H1 (cell line): ENCODE measurements around the gene TNPO2. TPM values are rescaled to one million over a fixed set of nuclear protein-coding genes. Genes with fewer than 3 reads are reported as not detected.

ENCODE experiments used
- CTCF ChIA-PET: fragments of 300-600 bp; sonication (Branson Sonifier 250); formaldehyde crosslinking; loops from one replicate; lab custom pipeline; 2021; ENCODE audit not compliant: partially characterized antibody; lab: Charles Lee
- POLR2A ChIA-PET: fragments of 300-600 bp; sonication (Branson Sonifier 250); formaldehyde crosslinking; loops from one replicate; lab custom pipeline; 2021; ENCODE audit warnings: inconsistent platforms; ENCODE audit not compliant: partially characterized antibody; lab: Charles Lee
- DNase-seq, 2 experiments: peaks; one replicate each; pipeline versions ENCODE4 v3.0.0 to v3.0.0-alpha.2; 2010 to 2022; ENCODE audit warnings: low spot score in 2 of 2, low read depth in 1 of 2, mixed read lengths in 1 of 2
- FAIRE-seq: peaks from 2 replicates; lab custom pipeline; 2011; peaks lifted over from hg19 to GRCh38; lab: Jason Lieb, UNC
- H2AFZ ChIP-seq: 2 replicates; pipeline ENCODE4 v1.8.1; 2012; ENCODE audit warnings: low read length, inconsistent platforms
- H2AK5ac ChIP-seq: 2 replicates; pipeline ENCODE4 v1.6.1; 2013; ENCODE audit warnings: low read depth, low read length
- H2BK120ac ChIP-seq: replicated peaks from 2 replicates; pipeline ENCODE3; 2013; ENCODE audit warnings: low read depth, low read length, inconsistent platforms
- H2BK12ac ChIP-seq: 2 replicates; pipeline ENCODE4 v1.6.1; 2013; ENCODE audit warnings: low read depth, low read length
- H2BK15ac ChIP-seq: 2 replicates; pipeline ENCODE4 v1.6.1; 2013; ENCODE audit warnings: low read length
- H2BK20ac ChIP-seq: 2 replicates; pipeline ENCODE4 v1.6.1; 2013; ENCODE audit warnings: low read length
- H2BK5ac ChIP-seq: 2 replicates; pipeline ENCODE4 v1.6.1; 2013; ENCODE audit warnings: low read depth, low read length
- H3K14ac ChIP-seq: 2 replicates; pipeline ENCODE4 v1.6.1; 2013; ENCODE audit warnings: inconsistent platforms; ENCODE audit not compliant: insufficient read length
- H3K18ac ChIP-seq: 2 replicates; pipeline ENCODE4 v1.6.1; 2013; ENCODE audit warnings: low read length; ENCODE audit errors: extremely low read depth
- H3K23ac ChIP-seq: 2 replicates; pipeline ENCODE4 v1.6.1; 2013; ENCODE audit warnings: inconsistent platforms; ENCODE audit not compliant: insufficient read length
- H3K23me2 ChIP-seq: 2 replicates; pipeline ENCODE4 v1.6.1; 2013; ENCODE audit warnings: low read depth, low read length
- H3K27ac ChIP-seq: 2 replicates; pipeline ENCODE4 v1.6.1; 2011; ENCODE audit warnings: low read depth, low read length, inconsistent platforms
- H3K27me3 ChIP-seq, 4 experiments: replicated peaks in 1 of 4; 1 replicate in 1 of 4; 2 replicates in 3 of 4; pipeline versions ENCODE4 v1.6.1 to v1.8.1; 2011 to 2013; ENCODE audit warnings: low read length in 3 of 4, mild to moderate bottlenecking in 3 of 4, inconsistent platforms in 2 of 4, mixed read lengths in 2 of 4, moderate library complexity in 1 of 4; ENCODE audit not compliant: control insufficient read depth in 3 of 4, insufficient read depth in 3 of 4; ENCODE audit errors: extremely low read depth in 1 of 4
- H3K36me3 ChIP-seq, 4 experiments: 2 replicates each; pipeline versions ENCODE4 v1.6.1 to v1.8.1; 2011 to 2013; ENCODE audit warnings: mild to moderate bottlenecking in 4 of 4, low read length in 3 of 4, moderate library complexity in 2 of 4, control low read depth in 1 of 4, inconsistent platforms in 1 of 4; ENCODE audit not compliant: insufficient read depth in 4 of 4, control insufficient read depth in 2 of 4
- H3K4ac ChIP-seq: replicated peaks from 2 replicates; pipeline ENCODE3; 2013; ENCODE audit warnings: low read length, low read depth, mixed read lengths, inconsistent platforms; ENCODE audit not compliant: insufficient read length
- H3K4me1 ChIP-seq, 4 experiments: replicated peaks in 1 of 4; 1 replicate in 1 of 4; 2 replicates in 3 of 4; pipeline versions ENCODE4 v1.6.1 to v1.8.1; 2011 to 2013; ENCODE audit warnings: low read length in 3 of 4, inconsistent platforms in 2 of 4, mixed read lengths in 1 of 4; ENCODE audit not compliant: insufficient read depth in 4 of 4, control insufficient read depth in 3 of 4
- H3K4me2 ChIP-seq, 2 experiments: 2 replicates each; pipeline versions ENCODE4 v1.6.1 to v1.8.1; 2011 to 2013; ENCODE audit warnings: low read depth in 2 of 2, low read length in 2 of 2, control low read depth in 1 of 2, inconsistent platforms in 1 of 2, mild to moderate bottlenecking in 1 of 2; ENCODE audit not compliant: insufficient read depth in 1 of 2
- H3K4me3 ChIP-seq, 4 experiments: fragments of 200-600, 300-600 bp in 1 of 4; sonication (generic), shearing (Covaris generic), sonication (Bioruptor Twin) in 1 of 4; 2 replicates each; pipeline versions ENCODE4 v1.5.1 to v1.8.1; 2011 to 2016; ENCODE audit warnings: low read length in 4 of 4, low read depth in 3 of 4, control low read depth in 2 of 4, inconsistent platforms in 2 of 4, mild to moderate bottlenecking in 2 of 4, mixed read lengths in 1 of 4, moderate library complexity in 1 of 4; ENCODE audit not compliant: insufficient read depth in 2 of 4; ENCODE audit errors: extremely low read depth in 1 of 4
- H3K56ac ChIP-seq: replicated peaks from 2 replicates; pipeline ENCODE3; 2013; ENCODE audit warnings: low read depth, mild to moderate bottlenecking, mixed read lengths, low read length, inconsistent platforms; ENCODE audit not compliant: insufficient read length
- H3K79me1 ChIP-seq: 2 replicates; pipeline ENCODE4 v1.6.1; 2013; ENCODE audit warnings: low read depth, low read length, control low read depth
- H3K79me2 ChIP-seq, 2 experiments: 2 replicates each; pipeline versions ENCODE4 v1.6.1 to v1.8.1; 2012 to 2013; ENCODE audit warnings: low read length in 2 of 2, mild to moderate bottlenecking in 2 of 2, inconsistent platforms in 1 of 2; ENCODE audit not compliant: insufficient read depth in 2 of 2, control insufficient read depth in 1 of 2
- H3K9ac ChIP-seq, 4 experiments: replicated peaks in 1 of 4; 1 replicate in 1 of 4; 2 replicates in 3 of 4; pipeline versions ENCODE4 v1.6.1 to v1.8.1; 2011 to 2013; ENCODE audit warnings: low read depth in 3 of 4, low read length in 3 of 4, control low read depth in 2 of 4, mild to moderate bottlenecking in 2 of 4, moderate library complexity in 2 of 4, inconsistent platforms in 1 of 4; ENCODE audit errors: extremely low read depth in 1 of 4
- H3K9me3 ChIP-seq, 2 experiments: 2 replicates each; pipeline versions ENCODE4 v1.6.1 to v1.8.1; 2012 to 2013; ENCODE audit warnings: mild to moderate bottlenecking in 2 of 2, moderate library complexity in 2 of 2, control low read depth in 1 of 2, inconsistent platforms in 1 of 2, low read depth in 1 of 2, low read length in 1 of 2, mixed read lengths in 1 of 2; ENCODE audit not compliant: insufficient read depth in 2 of 2
- H4K20me1 ChIP-seq, 2 experiments: replicated peaks in 1 of 2; 2 replicates each; pipeline versions ENCODE3 to v1.8.1; 2011 to 2013; ENCODE audit warnings: inconsistent platforms in 2 of 2, low read length in 2 of 2, mild to moderate bottlenecking in 1 of 2; ENCODE audit not compliant: insufficient read depth in 2 of 2, control insufficient read depth in 1 of 2
- H4K5ac ChIP-seq: 2 replicates; pipeline ENCODE4 v1.6.1; 2013; ENCODE audit warnings: low read length, low read depth, mixed read lengths, inconsistent platforms; ENCODE audit not compliant: insufficient read length
- H4K8ac ChIP-seq: 2 replicates; pipeline ENCODE4 v1.8.0; 2013; ENCODE audit warnings: mild to moderate bottlenecking, moderate library complexity, low read length, inconsistent platforms; ENCODE audit not compliant: insufficient read depth; ENCODE audit errors: extremely low read depth
- H4K91ac ChIP-seq: replicated peaks from 2 replicates; pipeline ENCODE3; 2013; ENCODE audit warnings: low read length, mixed read lengths, inconsistent platforms; ENCODE audit not compliant: insufficient read length
- ATF2 ChIP-seq: IDR thresholded peaks from 2 replicates; pipeline ENCODE4 v1.6.1; 2012; ENCODE audit warnings: low read length, inconsistent platforms
- BRCA1 ChIP-seq: IDR thresholded peaks from 2 replicates; pipeline ENCODE4 v1.6.1; 2012; ENCODE audit warnings: low read depth, low read length, improper control_type of control experiment
- MAX ChIP-seq: IDR thresholded peaks from 2 replicates; pipeline ENCODE4 v1.6.1; 2012; ENCODE audit warnings: inconsistent platforms
- SP1 ChIP-seq: IDR thresholded peaks from 2 replicates; pipeline ENCODE4 v1.6.1; 2011; ENCODE audit warnings: low read depth, low read length
- TEAD4 ChIP-seq: IDR thresholded peaks from 2 replicates; pipeline ENCODE4 v1.6.1; 2012; ENCODE audit warnings: low read depth, low read length, inconsistent platforms, mixed read lengths
- USF2 ChIP-seq: IDR thresholded peaks from 2 replicates; pipeline ENCODE4 v1.6.1; 2011; ENCODE audit warnings: low read length, improper control_type of control experiment
- YY1 ChIP-seq: IDR thresholded peaks from 2 replicates; pipeline ENCODE4 v1.6.1; 2011; ENCODE audit warnings: low read depth, mild to moderate bottlenecking, low read length
- WGBS, 2 experiments: shearing (Covaris generic) in 1 of 2; methylation state at CpG; one replicate each; pipeline versions ENCODE4 v1.1.6 to v1.1.7; 2013 to 2015; ENCODE audit warnings: low lambda C conversion rate in 2 of 2, mixed read lengths in 2 of 2, inconsistent platforms in 1 of 2, low coverage in 1 of 2, missing lambda C conversion rate in 1 of 2; ENCODE audit not compliant: insufficient replicate concordance in 2 of 2, insufficient coverage in 1 of 2, insufficient read length in 1 of 2; ENCODE audit errors: extremely low coverage in 1 of 2, missing lambda C conversion rate in 1 of 2; 5-methylcytosine and 5-hydroxymethylcytosine counted together
- polyA plus RNA-seq, 7 experiments: library from polyadenylated mRNA; depleted of rRNA in 3 of 7; stranded (reverse) in 5 of 7; unstranded in 2 of 7; fragments of >200 nt in 5 of 7; fragments of 200-250 nt in 2 of 7; gene quantifications; 1 replicate in 5 of 7; 2 replicates in 1 of 7; 4 replicates in 1 of 7; pipeline versions ENCODE4 v1.2.1 to v1.2.3, GENCODE V29; 2011 to 2013; ENCODE audit warnings: missing spikeins in 2 of 7, mixed read lengths in 2 of 7
- total RNA-seq: library from RNA; stranded (reverse); fragmentation: NEBNext Ultra II Directional; extraction: Animal tissue kit (Norgen Biotek cat#: 25700); gene quantifications from 2 replicates; pipeline ENCODE4 v1.2.1, GENCODE V29; 2021

TNPO2 gene
- total and polyA plus RNA-seq, 2 of the 8 experiments (the other 6 are each of a cell fraction or from before 2014, with no cell fraction given) = 112 to 121 TPM

- Histone ChIP-seq H3K27ac (no peak overlapping the region), H3K79me2 (no peaks in the 10 kb centered on the region), H2BK20ac (no peak overlapping the region), H3K4ac (no peak overlapping the region), H2BK12ac (no peak overlapping the region), H4K5ac (no peak overlapping the region)
- CTCF ChIA-PET = interaction anchor here (0.6 to 17.5 kb wide), 10 partner anchors 9 to 616 kb away, joined by 3 to 288 read pairs (median 4); partner anchors contain the start of genes BEST2, HOOK2, JUNB and PRDX2
- TF ChIP-seq ATF2 (no peak), BRCA1 (no peak), USF2 (no peak), SP1 (no peak), TEAD4 (no peak), YY1 (no peak), MAX (no peak)
- TF ChIP-seq, all 59 proteins: peak for 0
- no peak for FAIRE-seq
- no peak overlapping the region for H4K8ac ChIP-seq
- no peak overlapping the region for H2AFZ ChIP-seq
- H2BK5ac ChIP-seq = no peak overlapping the region
- H3K18ac ChIP-seq = no peak overlapping the region
- no peaks in the 10 kb centered on the region for H3K79me1 ChIP-seq
- DNase-seq = no peak
- POLR2A ChIA-PET = interaction anchor here (0.6 to 9.2 kb wide), 8 partner anchors 10 to 61 kb away, joined by 3 to 70 read pairs (median 4); partner anchors contain the start of genes BEST2, GET3, HOOK2 and TRIR
- H2BK120ac ChIP-seq = no peak overlapping the region
- 98% methylated on average over 16 of the region's 16 CpGs; no CpG with 5 or more reads in 1 of the 2 experiments for WGBS, 2 experiments
- H3K4me3 ChIP-seq = no peak overlapping the region
- no peaks in the 10 kb centered on the region for H3K23me2 ChIP-seq
- no peak overlapping the region for H3K4me2 ChIP-seq
- no peak overlapping the region for H2BK15ac ChIP-seq
- H3K4me1 ChIP-seq = peaks cover 0 to 4% (median 2%) of the 10 kb centered on the region in 4 experiments; a peak in 2 of 7 replicates
- peaks cover 1 to 2% of the 10 kb centered on the region in 2 experiments for H4K20me1 ChIP-seq
- no peaks in the 10 kb centered on the region for H3K9me3 ChIP-seq
- no peak overlapping the region for H3K9ac ChIP-seq
- no peak overlapping the region for H3K56ac ChIP-seq
- H4K91ac ChIP-seq = no peak overlapping the region
- peaks cover 7 to 42% (median 24%) of the 10 kb centered on the region in 4 experiments for H3K36me3 ChIP-seq
- H3K23ac ChIP-seq = no peak overlapping the region
- no peak overlapping the region for H2AK5ac ChIP-seq
- no peak overlapping the region for H3K14ac ChIP-seq
- no peaks in the 10 kb centered on the region for H3K27me3 ChIP-seq
These were observed 41.0 kb upstream of the TNPO2 start for GRCh38 chr19:12764698-12765097.
